Pancreas (tissue), 10 donors: ENCODE results near the gene ALPK3. TPM values are rescaled to one million over a fixed set of nuclear protein-coding genes. Genes with fewer than 3 reads are reported as not detected.

ENCODE experiments used
- ATAC-seq, 4 donors: fragments of 200-7000 bp; cut with Tn5 transposase; one replicate each; pipeline versions ENCODE4 v1.8.0 to v1.9.1; 2020; ENCODE audit warnings: mild to moderate bottlenecking in 4 of 4, moderate library complexity in 4 of 4
- DNase-seq, 6 donors: peaks; one replicate each; pipeline ENCODE4 v3.0.0-alpha.2; 2020
- FAIRE-seq: peaks from 2 replicates; lab custom pipeline; 2012; peaks lifted over from hg19 to GRCh38; lab: Jason Lieb, UNC
- H3K27ac ChIP-seq, 4 donors: fragments of 200-600 bp; sonication (generic); 1 replicate in 3 of 4; 2 replicates in 1 of 4; pipeline versions ENCODE4 v1.5.0 to v1.8.0; 2020
- H3K27me3 ChIP-seq, 4 donors: fragments of 200-600 bp; one replicate each; pipeline ENCODE4 v1.8.0; 2021
- H3K36me3 ChIP-seq, 3 donors: fragments of 200-600 bp; sonication (generic) in 1 of 3; one replicate each; pipeline versions ENCODE4 v1.5.0 to v1.8.0; 2020 to 2021
- H3K4me1 ChIP-seq, 3 donors: fragments of 200-600 bp; one replicate each; pipeline ENCODE4 v1.8.0; 2021
- H3K4me3 ChIP-seq, 4 donors: fragments of 200-600 bp; sonication (generic) in 2 of 4; one replicate each; pipeline versions ENCODE4 v1.5.0 to v1.8.0; 2020 to 2021
- H3K9me3 ChIP-seq, 4 donors: fragments of 200-600 bp; one replicate each; pipeline ENCODE4 v1.8.0; 2021
- WGBS, 2 donors: extraction: QIAGEN DNeasy Blood & Tissue Kit; methylation state at CpG; one replicate each; pipeline ENCODE4 v1.1.7; 2013; 5-methylcytosine and 5-hydroxymethylcytosine counted together
- intact Hi-C, 3 donors: fragments of 100-400 bp; cut with DNase I; formaldehyde crosslinking; loops; one replicate each; pipeline versions ENCODE4 v1.11.1 to v1.14.2; 2022
- polyA plus RNA-seq, 2 donors: library from polyadenylated mRNA; stranded (reverse); fragments of 200-250 nt; gene quantifications; one replicate each; pipeline ENCODE4 v1.2.3, GENCODE V29; 2013
- total RNA-seq, 6 donors: library from RNA; stranded (reverse); fragmentation: NEBNext Ultra II Directional in 4 of 6; extraction: Animal tissue kit (Norgen Biotek cat#: 25700) in 4 of 6; gene quantifications; one replicate each; pipeline versions ENCODE4 v1.2.1 to v1.2.4, GENCODE V29; 2021 to 2023
- TF ChIP-seq, protein P1 (sequence below), 4 donors: fragments of 200-600 bp; sonication (generic) in 3 of 4; IDR thresholded peaks; one replicate each; pipeline versions ENCODE4 v1.5.0 to v1.8.0; 2021; ENCODE audit warnings: antibody characterized with exemption in 4 of 4
- donor health status: healthy with polysubstance abuse.
- donor health status: DM: no; HTN: no; CAD: no; lungs with moderate emphysema.
- donor health status: DM: no; HTN: no; CAD: no.
- donor health status: control.
- donor health status: control.
- donor health status: Bipolar disorder and iron deficiency.
- donor health status: DM: yes; HTN: yes; CAD: no.
- donor health status: DM: no; HTN: no; CAD: no.
- donor health status: DM: no; HTN: no; CAD: no.
- donor health status: DM: yes; HTN: yes; CAD: no.

The ALPK3 gene
- total and polyA plus RNA-seq, 8 donors = 3.2 to 23.7 (median 9.3) TPM

DNA sequence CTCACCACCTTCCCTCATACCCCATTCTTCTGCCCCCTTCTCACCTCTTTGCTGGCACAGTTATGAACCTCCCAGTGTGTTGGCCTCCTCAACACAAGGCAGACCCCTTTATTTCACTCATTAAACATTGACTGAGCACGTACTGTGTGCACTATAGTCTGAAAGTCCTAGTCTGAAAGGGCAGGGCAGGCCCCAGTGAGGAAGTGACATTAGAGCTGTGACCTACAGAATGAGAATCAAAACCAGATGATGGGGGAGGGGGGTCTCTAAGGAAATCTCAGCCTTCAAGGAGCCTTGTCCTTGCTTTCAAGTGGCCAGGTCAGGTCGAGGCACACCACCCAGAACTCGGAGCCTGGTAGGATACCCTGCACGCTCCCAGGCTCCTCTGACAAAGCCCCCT lies 70.8 kb downstream of the ALPK3 start:
- TF ChIP-seq, protein P1, sequence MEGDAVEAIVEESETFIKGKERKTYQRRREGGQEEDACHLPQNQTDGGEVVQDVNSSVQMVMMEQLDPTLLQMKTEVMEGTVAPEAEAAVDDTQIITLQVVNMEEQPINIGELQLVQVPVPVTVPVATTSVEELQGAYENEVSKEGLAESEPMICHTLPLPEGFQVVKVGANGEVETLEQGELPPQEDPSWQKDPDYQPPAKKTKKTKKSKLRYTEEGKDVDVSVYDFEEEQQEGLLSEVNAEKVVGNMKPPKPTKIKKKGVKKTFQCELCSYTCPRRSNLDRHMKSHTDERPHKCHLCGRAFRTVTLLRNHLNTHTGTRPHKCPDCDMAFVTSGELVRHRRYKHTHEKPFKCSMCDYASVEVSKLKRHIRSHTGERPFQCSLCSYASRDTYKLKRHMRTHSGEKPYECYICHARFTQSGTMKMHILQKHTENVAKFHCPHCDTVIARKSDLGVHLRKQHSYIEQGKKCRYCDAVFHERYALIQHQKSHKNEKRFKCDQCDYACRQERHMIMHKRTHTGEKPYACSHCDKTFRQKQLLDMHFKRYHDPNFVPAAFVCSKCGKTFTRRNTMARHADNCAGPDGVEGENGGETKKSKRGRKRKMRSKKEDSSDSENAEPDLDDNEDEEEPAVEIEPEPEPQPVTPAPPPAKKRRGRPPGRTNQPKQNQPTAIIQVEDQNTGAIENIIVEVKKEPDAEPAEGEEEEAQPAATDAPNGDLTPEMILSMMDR (IDR thresholded peaks at IDR 0.05) = no peak

GRCh38 chr15:84888639-84889038 lies 71.5 kb downstream of the ALPK3 start:
- TF ChIP-seq, protein P1 (IDR thresholded peaks at IDR 0.05) = no peak
- no peak for ATAC-seq
- no peak for DNase-seq
- intact Hi-C loops = no loop called here
- no peaks in the 10 kb centered on the region for H3K9me3 ChIP-seq
- H3K27me3 ChIP-seq = no peaks in the 10 kb centered on the region
- no peaks in the 10 kb centered on the region for H3K4me1 ChIP-seq
- H3K36me3 ChIP-seq = no peaks in the 10 kb centered on the region
- 74 to 76% methylated on average over 17 of the region's 17 CpGs for WGBS, 2 donors
- H3K27ac ChIP-seq = no peak overlapping the region
- FAIRE-seq = no peak
- H3K4me3 ChIP-seq = no peak overlapping the region

More for the DNA sequence above, 70.8 kb downstream of the ALPK3 start:
- 69 to 77% methylated on average over 4 of the region's 4 CpGs for WGBS, 2 donors
- FAIRE-seq (no peak), ATAC-seq (no peak), DNase-seq (no peak)
- Histone ChIP-seq H3K27me3 (no peaks in the 10 kb centered on the region), H3K27ac (no peak overlapping the region), H3K4me3 (no peak overlapping the region), H3K36me3 (no peaks in the 10 kb centered on the region), H3K4me1 (peaks cover 0 to 3% (median 0%) of the 10 kb centered on the region in 3 donors), H3K9me3 (no peaks in the 10 kb centered on the region)
- intact Hi-C loops = no loop called here

- Histone ChIP-seq H3K27ac (no peak overlapping the region), H3K9me3 (no peaks in the 10 kb centered on the region), H3K27me3 (no peaks in the 10 kb centered on the region), H3K36me3 (no peaks in the 10 kb centered on the region), H3K4me3 (no peak overlapping the region), H3K4me1 (no peaks in the 10 kb centered on the region)
- intact Hi-C loops = no loop called here
- FAIRE-seq (no peak), DNase-seq (no peak), ATAC-seq (no peak)
- WGBS, 2 donors = 80 to 81% methylated on average over 8 of the region's 8 CpGs
- TF ChIP-seq, protein P1 (IDR thresholded peaks at IDR 0.05) = no peak
Measured at GRCh38 chr15:84889313-84889990, 72.3 kb downstream of the ALPK3 start.

GRCh38 chr15:84889991-84890669 lies 73.0 kb downstream of the ALPK3 start:
- WGBS, 2 donors = 93% methylated on average over 6 of the region's 6 CpGs
- Histone ChIP-seq H3K36me3 (no peaks in the 10 kb centered on the region), H3K4me3 (no peak overlapping the region), H3K27ac (no peak overlapping the region), H3K27me3 (no peaks in the 10 kb centered on the region), H3K4me1 (no peaks in the 10 kb centered on the region), H3K9me3 (no peaks in the 10 kb centered on the region)
- intact Hi-C loops = no loop called here
- ATAC-seq (no peak), DNase-seq (no peak), FAIRE-seq (no peak)
- TF ChIP-seq, protein P1 (IDR thresholded peaks at IDR 0.05) = no peak

DNA sequence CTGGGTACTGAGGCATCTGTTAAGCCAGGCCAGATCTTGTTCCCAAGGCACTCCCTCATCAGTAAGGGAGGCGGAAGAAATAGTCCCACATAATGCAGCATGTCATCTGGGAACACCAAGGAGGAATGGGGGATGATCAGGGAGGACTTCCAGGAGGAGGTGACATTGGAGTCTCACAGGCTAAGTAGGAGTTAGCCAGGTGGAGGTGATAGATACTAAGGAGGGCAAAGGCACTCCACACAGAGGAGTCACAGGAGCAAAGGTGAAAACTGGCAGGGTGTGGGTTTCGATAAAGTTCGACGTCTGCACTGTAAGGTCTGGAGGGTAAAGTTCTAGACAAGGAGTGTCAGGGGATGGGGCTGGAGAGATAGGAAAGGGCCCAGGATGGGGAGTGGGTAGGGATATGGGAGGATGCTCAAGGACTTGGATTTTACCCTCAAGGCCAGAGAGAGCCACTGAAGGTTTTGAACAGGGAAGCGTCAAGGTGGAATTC lies 73.6 kb downstream of the ALPK3 start:
- Histone ChIP-seq H3K27me3 (no peaks in the 10 kb centered on the region), H3K9me3 (no peaks in the 10 kb centered on the region), H3K4me1 (no peaks in the 10 kb centered on the region), H3K27ac (no peak overlapping the region), H3K36me3 (no peaks in the 10 kb centered on the region), H3K4me3 (no peak overlapping the region)
- ATAC-seq (no peak), FAIRE-seq (no peak), DNase-seq (no peak)
- 92% methylated on average over 5 of the region's 5 CpGs for WGBS, 2 donors
- TF ChIP-seq, protein P1 (IDR thresholded peaks at IDR 0.05) = no peak
- intact Hi-C loops = no loop called here
